Right atrium auricular region (tissue), 2 donors: Measurements from ENCODE around the gene DGCR2. TPM values are rescaled to one million over a fixed set of nuclear protein-coding genes. Genes with fewer than 3 reads are reported as not detected.

Experiments used
- DNase-seq: peaks from one replicate; pipeline ENCODE4 v3.0.0-alpha.2; 2019; ENCODE audit warnings: low spot score
- H3K27ac ChIP-seq, 2 donors: fragments of 200-600 bp; sonication (generic); 1 replicate in 1 of 2; 2 replicates in 1 of 2; pipeline ENCODE4 v1.5.1; 2016 to 2019
- H3K27me3 ChIP-seq, 2 donors: fragments of 200-600 bp; sonication (generic); one replicate each; pipeline versions ENCODE4 v1.5.1 to v1.6.0; 2017 to 2019
- H3K36me3 ChIP-seq: fragments of 200-600 bp; sonication (generic); one replicate; pipeline ENCODE4 v1.5.1; 2016
- H3K4me1 ChIP-seq, 2 donors: fragments of 200-600 bp; sonication (generic); one replicate each; pipeline versions ENCODE4 v1.5.1 to v1.6.0; 2017 to 2019
- H3K4me3 ChIP-seq, 2 donors: fragments of 200-600 bp; sonication (generic); 1 replicate in 1 of 2; 2 replicates in 1 of 2; pipeline ENCODE4 v1.5.1; 2017 to 2019; ENCODE audit warnings: mild to moderate bottlenecking in 1 of 2, moderate library complexity in 1 of 2
- H3K9me3 ChIP-seq, 2 donors: fragments of 200-600 bp; sonication (generic); one replicate each; pipeline ENCODE4 v1.5.1; 2019
- total RNA-seq, 2 donors: library from RNA; depleted of rRNA; stranded (reverse); fragments of >200 nt; gene quantifications; one replicate each; pipeline ENCODE4 v1.1.0, GENCODE V29; 2016
- TF ChIP-seq, protein P1 (sequence below), 2 donors: fragments of 200-600 bp; sonication (generic); IDR thresholded peaks; one replicate each; pipeline ENCODE4 v1.5.1; 2019; ENCODE audit warnings: antibody characterized with exemption in 2 of 2

DGCR2 gene
- total RNA-seq, 2 donors from 2014 or later: 32.8 to 48.1 TPM

DNA sequence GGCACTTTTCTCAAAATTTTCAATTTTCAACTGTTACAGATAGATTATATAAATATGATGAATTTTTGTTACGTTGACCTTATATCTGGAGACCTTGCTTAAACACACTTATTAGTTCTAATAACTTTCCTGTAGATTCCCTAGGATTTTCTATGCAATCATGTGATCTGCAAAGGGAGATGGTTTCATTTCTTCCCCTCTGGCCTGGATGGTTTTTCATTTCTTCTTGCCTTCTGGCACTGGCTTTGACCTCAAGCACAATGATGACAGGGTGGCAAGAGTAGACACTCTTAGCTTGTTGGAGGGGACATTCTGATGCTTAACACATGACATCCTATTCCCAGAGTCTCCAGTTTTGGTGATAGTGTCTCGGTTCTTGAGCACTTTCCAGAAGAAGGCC lies 75.9 kb downstream of the DGCR2 start:
- no peaks in the 10 kb centered on the region for H3K9me3 ChIP-seq
- no peaks in the 10 kb centered on the region for H3K4me1 ChIP-seq
- TF ChIP-seq, protein P1, sequence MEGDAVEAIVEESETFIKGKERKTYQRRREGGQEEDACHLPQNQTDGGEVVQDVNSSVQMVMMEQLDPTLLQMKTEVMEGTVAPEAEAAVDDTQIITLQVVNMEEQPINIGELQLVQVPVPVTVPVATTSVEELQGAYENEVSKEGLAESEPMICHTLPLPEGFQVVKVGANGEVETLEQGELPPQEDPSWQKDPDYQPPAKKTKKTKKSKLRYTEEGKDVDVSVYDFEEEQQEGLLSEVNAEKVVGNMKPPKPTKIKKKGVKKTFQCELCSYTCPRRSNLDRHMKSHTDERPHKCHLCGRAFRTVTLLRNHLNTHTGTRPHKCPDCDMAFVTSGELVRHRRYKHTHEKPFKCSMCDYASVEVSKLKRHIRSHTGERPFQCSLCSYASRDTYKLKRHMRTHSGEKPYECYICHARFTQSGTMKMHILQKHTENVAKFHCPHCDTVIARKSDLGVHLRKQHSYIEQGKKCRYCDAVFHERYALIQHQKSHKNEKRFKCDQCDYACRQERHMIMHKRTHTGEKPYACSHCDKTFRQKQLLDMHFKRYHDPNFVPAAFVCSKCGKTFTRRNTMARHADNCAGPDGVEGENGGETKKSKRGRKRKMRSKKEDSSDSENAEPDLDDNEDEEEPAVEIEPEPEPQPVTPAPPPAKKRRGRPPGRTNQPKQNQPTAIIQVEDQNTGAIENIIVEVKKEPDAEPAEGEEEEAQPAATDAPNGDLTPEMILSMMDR (IDR thresholded peaks at IDR 0.05): no peak
- DNase-seq: no peak
- H3K27me3 ChIP-seq: no peaks in the 10 kb centered on the region
- H3K27ac ChIP-seq: no peak overlapping the region
- no peak overlapping the region for H3K4me3 ChIP-seq
- peaks cover 81% of the 10 kb centered on the region for H3K36me3 ChIP-seq

DNA sequence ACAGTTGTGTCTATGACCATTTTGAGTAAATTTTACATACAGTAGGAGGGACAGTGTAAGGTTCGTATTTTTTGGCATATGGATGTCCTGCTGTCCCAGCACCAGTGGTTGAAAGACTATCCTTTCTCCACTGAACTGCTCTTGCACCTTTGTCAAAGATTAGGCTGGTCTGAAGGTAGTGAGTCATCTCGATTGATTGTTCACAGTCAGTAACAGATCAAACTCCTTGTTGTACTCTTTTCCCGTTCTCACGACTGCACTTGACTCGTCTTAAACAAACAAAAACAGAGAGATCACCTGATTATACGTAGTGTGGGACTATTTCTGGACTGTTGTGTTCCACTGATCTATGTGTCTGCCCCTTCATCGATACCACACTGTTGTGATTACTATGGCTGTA lies 77.1 kb downstream of the DGCR2 start:
- Histone ChIP-seq H3K4me1 (no peaks in the 10 kb centered on the region), H3K4me3 (no peak overlapping the region), H3K27ac (no peak overlapping the region), H3K9me3 (no peaks in the 10 kb centered on the region), H3K27me3 (no peaks in the 10 kb centered on the region), H3K36me3 (peaks cover 93% of the 10 kb centered on the region)
- DNase-seq: no peak
- TF ChIP-seq, protein P1 (IDR thresholded peaks at IDR 0.05): no peak

DNA sequence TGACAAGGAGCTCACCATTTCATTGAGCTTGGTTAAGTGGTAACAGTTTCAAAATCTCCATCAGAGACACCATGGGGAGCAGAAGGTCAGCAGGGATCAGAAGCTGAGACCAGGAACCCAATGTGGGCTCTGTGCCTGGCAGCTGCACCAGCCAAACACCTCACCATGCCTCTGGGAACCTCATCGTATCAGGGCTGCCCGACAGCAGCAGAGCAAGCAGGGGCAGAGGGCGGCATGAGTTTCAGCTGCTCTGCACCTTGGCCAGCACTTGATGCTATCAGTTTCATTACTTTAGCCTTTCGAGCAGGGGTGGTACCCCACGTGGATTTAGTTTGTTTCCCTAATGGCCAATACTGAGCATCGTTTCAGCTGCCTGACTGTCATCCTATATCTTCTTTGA lies 77.8 kb downstream of the DGCR2 start:
- no peak overlapping the region for H3K27ac ChIP-seq
- H3K4me3 ChIP-seq: no peak overlapping the region
- no peaks in the 10 kb centered on the region for H3K4me1 ChIP-seq
- DNase-seq: no peak
- peaks cover 97% of the 10 kb centered on the region for H3K36me3 ChIP-seq
- no peaks in the 10 kb centered on the region for H3K27me3 ChIP-seq
- TF ChIP-seq, protein P1 (IDR thresholded peaks at IDR 0.05): no peak
- no peaks in the 10 kb centered on the region for H3K9me3 ChIP-seq

DNA sequence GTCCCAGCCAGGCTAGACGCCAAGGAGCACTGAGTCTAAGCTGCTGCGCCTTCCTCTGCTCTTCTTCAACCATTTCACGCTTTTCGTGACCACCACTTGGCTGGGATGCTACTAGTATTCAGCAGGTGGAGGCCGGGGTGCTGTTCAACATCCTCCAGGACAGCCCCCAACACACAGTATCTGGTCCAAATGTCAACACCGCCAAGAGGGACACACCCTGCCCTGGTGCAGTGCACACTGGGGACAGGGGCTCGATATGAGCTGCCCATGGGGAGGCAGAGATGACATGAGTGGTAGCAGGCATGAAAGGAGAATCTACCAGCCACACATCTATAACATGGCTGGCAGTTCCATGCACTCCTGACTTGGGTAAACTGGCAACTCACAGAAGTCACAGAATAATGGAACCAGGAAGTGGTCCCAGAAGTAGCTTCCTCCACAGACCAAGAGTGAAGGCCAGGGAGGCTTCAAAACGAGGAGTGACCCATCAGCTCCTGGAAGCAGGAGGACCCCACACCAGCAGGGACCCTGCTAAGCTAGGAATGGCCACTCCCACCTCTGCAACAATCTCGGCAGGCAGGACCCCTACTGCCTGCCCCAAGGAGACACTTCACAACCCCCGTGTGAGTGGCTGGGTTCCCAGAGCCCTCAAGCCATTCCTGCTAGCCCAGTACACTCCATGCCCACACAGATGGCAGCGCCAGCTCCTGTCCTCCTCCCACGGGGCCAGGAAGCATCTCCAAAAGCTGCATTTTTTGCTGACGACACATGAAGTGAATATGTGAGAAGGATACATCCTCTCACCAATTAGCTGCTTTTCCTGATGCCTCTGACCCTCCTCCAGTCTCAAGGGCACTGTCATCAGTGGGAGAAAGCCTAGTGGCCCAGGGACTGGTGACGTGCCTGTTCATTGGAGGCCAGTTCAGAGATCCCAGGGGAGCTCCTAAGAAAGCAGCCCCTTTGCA lies 78.8 kb downstream of the DGCR2 start:
- no peaks in the 10 kb centered on the region for H3K4me1 ChIP-seq
- no peak overlapping the region for H3K27ac ChIP-seq
- H3K27me3 ChIP-seq: no peaks in the 10 kb centered on the region
- peaks cover 97% of the 10 kb centered on the region for H3K36me3 ChIP-seq
- no peak for DNase-seq
- H3K4me3 ChIP-seq: no peak overlapping the region
- TF ChIP-seq, protein P1 (IDR thresholded peaks at IDR 0.05): no peak
- no peaks in the 10 kb centered on the region for H3K9me3 ChIP-seq

DNA sequence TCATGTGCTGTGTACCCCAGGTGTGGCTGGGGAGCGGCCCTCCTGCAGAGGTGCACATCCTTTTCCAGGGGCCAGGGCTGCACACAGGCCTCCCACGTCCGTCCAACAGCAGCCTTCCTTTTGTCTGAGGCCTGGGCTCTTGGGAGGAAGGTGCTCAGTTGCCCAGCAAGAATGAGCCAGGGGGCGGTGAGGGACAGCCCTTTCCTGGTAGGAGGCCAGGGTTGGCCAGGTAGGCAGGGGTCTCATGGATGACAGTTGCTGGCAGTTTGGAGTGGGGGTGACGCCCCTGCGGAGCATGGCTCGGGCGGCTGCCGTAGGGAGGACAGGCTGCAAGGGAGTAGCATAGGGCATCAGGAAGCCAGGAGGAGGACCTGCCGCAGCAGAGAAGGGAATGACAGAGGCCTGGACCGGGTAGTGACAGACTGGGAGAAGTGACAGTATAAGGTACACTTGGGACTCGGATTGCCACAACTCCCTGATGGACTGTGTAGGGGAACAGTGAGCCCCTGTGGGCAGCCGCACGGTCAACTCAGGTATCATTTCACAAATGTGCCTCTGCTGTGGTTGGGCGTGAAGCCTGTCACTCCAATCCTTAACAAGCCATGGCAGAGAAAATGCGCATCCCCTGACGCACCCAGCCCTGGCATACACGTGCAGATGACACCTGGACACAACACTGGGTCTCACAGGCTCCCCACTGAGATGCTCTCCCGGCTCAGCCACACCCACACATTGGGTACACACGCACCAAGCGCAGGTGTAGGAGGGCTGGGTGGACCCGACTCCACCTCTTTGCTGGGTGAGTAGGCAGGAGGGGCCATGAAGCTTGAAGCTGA lies 79.7 kb downstream of the DGCR2 start:
- no peaks in the 10 kb centered on the region for H3K27me3 ChIP-seq
- TF ChIP-seq, protein P1 (IDR thresholded peaks at IDR 0.05): no peak
- H3K4me1 ChIP-seq: no peaks in the 10 kb centered on the region
- H3K4me3 ChIP-seq: no peak overlapping the region
- no peaks in the 10 kb centered on the region for H3K9me3 ChIP-seq
- H3K36me3 ChIP-seq: peaks cover 97% of the 10 kb centered on the region
- DNase-seq: no peak
- H3K27ac ChIP-seq: no peak overlapping the region
